GM18508 (cell line): ENCODE data around the gene CAP2.

Experiments used
- ATAC-seq: cut with Tn5 transposase; IDR thresholded peaks from one replicate; pipeline ENCODE4 v1.9.1; 2021; ENCODE audit warnings: moderate number of reproducible peaks; ENCODE audit not compliant: insufficient read depth, unreplicated experiment

Gene CAP2

GRCh38 chr6:17470202-17470937, 77.0 kb downstream of the CAP2 start:
- ATAC-seq: no peak

GRCh38 chr6:17470938-17471327, 77.5 kb downstream of the CAP2 start:
- ATAC-seq: no peak

GRCh38 chr6:17472653-17473183, 79.3 kb downstream of the CAP2 start:
- no peak for ATAC-seq

GRCh38 chr6:17473554-17473953, 80.2 kb downstream of the CAP2 start:
- no peak for ATAC-seq

GRCh38 chr6:17474289-17474688, 80.9 kb downstream of the CAP2 start:
- no peak for ATAC-seq

GRCh38 chr6:17475606-17476244, 82.3 kb downstream of the CAP2 start:
- no peak for ATAC-seq

- no peak for ATAC-seq
Observed at GRCh38 chr6:17476511-17476910, 83.1 kb downstream of the CAP2 start.

- ATAC-seq: no peak
Observed at GRCh38 chr6:17477356-17477755, 84.0 kb downstream of the CAP2 start.

GRCh38 chr6:17478223-17478907, 85.0 kb downstream of the CAP2 start:
- ATAC-seq: no peak

- ATAC-seq: no peak
Observed at GRCh38 chr6:17478946-17479345, 85.6 kb downstream of the CAP2 start.

- no peak for ATAC-seq
Observed at GRCh38 chr6:17480476-17480875, 87.1 kb downstream of the CAP2 start.

GRCh38 chr6:17482711-17483110, 89.3 kb downstream of the CAP2 start:
- no peak for ATAC-seq

GRCh38 chr6:17483391-17484016, 90.1 kb downstream of the CAP2 start:
- ATAC-seq: no peak

- no peak for ATAC-seq
Observed at GRCh38 chr6:17484201-17484849, 90.9 kb downstream of the CAP2 start.

GRCh38 chr6:17485181-17485580, 91.8 kb downstream of the CAP2 start:
- ATAC-seq: no peak

- ATAC-seq: no peak
Observed at GRCh38 chr6:17485946-17486345, 92.6 kb downstream of the CAP2 start.

GRCh38 chr6:17486680-17487079, 93.3 kb downstream of the CAP2 start:
- ATAC-seq: no peak

- ATAC-seq: no peak
Observed at GRCh38 chr6:17490724-17491123, 97.3 kb downstream of the CAP2 start.

- ATAC-seq: no peak
Observed at GRCh38 chr6:17491416-17492142, 98.2 kb downstream of the CAP2 start.

GRCh38 chr6:17492350-17492749, 99.0 kb downstream of the CAP2 start:
- no peak for ATAC-seq
